Ishikawa (cell line): ENCODE measurements around the gene TIMM44.

Experiments used
- CEBPB ChIP-seq: IDR thresholded peaks from 2 replicates; pipeline ENCODE4 v1.6.1; 2012
- EGR1 ChIP-seq: IDR thresholded peaks from 2 replicates; pipeline ENCODE4 v1.6.1; 2012
- FOXM1 ChIP-seq: IDR thresholded peaks from 2 replicates; pipeline ENCODE4 v1.6.1; 2012; ENCODE audit warnings: low read depth, borderline replicate concordance
- MAX ChIP-seq: IDR thresholded peaks from 2 replicates; pipeline ENCODE4 v1.6.1; 2012
- RAD21 ChIP-seq: IDR thresholded peaks from 2 replicates; pipeline ENCODE4 v1.6.1; 2012; ENCODE audit warnings: low read depth
- TAF1 ChIP-seq: IDR thresholded peaks from 2 replicates; pipeline ENCODE4 v1.6.1; 2012; ENCODE audit warnings: low read depth, mild to moderate bottlenecking
- TCF12 ChIP-seq: IDR thresholded peaks from 2 replicates; pipeline ENCODE4 v1.6.1; 2012; ENCODE audit warnings: low read depth
- YY1 ChIP-seq: IDR thresholded peaks from 2 replicates; pipeline ENCODE4 v1.6.1; 2012; ENCODE audit warnings: low read depth

- TF ChIP-seq CEBPB (no peak), FOXM1 (no peak), RAD21 (no peak), EGR1 (no peak), MAX (no peak), YY1 (no peak), TAF1 (no peak), TCF12 (no peak)
Observed at GRCh38 chr19:7983286-7983950, 40.0 kb upstream of the TIMM44 start.
